ENCODE data around the gene ZNF689. TPM values are rescaled to one million over a fixed set of nuclear protein-coding genes. Genes with fewer than 3 reads are reported as not detected.

The ZNF689 gene
- total and polyA plus RNA-seq, 2 of the 13 experiments (the other 11 are each of a cell fraction or from before 2014, with no cell fraction given): 9.7 to 19.5 TPM

DNA sequence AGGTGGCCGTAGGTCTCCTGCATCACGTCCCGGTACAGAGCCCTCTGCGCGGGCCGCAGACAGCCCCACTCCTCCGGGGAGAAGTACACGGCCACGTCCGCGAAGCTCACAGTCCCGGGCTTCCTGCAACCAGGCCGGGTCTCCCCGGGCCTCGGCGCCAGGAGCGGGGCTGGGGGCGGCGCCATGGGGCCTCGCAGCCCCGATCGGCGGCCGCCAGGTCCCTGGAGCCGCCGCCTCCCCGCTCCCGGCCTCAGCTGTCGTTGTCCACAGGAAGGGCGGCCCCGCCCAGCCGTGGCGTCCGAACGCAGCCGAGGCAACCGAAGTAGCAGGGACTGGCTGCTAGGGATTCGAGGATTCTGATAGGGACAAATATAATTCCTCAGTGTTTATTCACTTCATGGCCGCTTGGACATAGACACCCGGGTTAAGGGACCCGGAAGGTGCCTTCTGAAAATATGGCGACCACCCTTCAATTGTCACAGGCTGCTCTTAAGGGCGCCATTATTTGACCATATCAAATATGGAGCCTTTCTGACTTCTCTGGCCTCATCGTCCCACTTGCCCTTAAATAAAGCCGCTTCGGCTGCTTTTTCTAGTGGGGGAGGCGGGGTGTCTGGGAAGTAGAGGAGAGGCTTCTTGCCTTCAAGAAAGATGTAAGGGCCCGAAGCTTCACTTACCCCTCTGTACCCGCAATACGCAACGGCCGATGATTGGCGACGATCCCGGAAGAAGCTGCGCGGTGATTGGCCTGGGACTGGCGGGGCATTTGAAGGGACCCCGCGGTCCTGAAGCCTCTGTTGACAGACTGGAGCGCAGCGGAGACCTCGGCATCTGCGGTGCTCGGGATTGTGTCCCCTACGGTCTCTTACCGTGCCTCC, 38.5 kb downstream of the ZNF689 start, which contains the start of gene ZNF688 (continued):
- TF ChIP-seq, protein P1, sequence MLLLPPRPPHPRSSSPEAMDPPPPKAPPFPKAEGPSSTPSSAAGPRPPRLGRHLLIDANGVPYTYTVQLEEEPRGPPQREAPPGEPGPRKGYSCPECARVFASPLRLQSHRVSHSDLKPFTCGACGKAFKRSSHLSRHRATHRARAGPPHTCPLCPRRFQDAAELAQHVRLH (CRISPR knock-in tag; IDR thresholded peaks at IDR 0.05; ENCODE audit: borderline replicate concordance, low read depth): peak; percentile 24; the same call in 1 of the 2 replicates
- TF ChIP-seq NR2F2 (IDR thresholded peaks at IDR 0.05; ENCODE audit: borderline replicate concordance, low read depth) (no peak), HNRNPLL (IDR thresholded peaks at IDR 0.05; ENCODE audit: low read depth, low read length, poor library complexity, severe bottlenecking) (peak; percentile 61), PPARG (CRISPR knock-in tag; conservative IDR thresholded peaks at IDR 0.05) (no peak; the same call in 1 of the 2 replicates), ZBTB42 (CRISPR knock-in tag; IDR thresholded peaks at IDR 0.05) (no peak; the same call in 1 of the 2 replicates), ZNF264 (CRISPR knock-in tag; IDR thresholded peaks at IDR 0.05) (peak; percentile 60; the same call in 1 of the 2 replicates), ZNF552 (CRISPR knock-in tag; IDR thresholded peaks at IDR 0.05; ENCODE audit: borderline replicate concordance) (no peak), ZFP36 (IDR thresholded peaks at IDR 0.05; ENCODE audit: borderline replicate concordance, low read depth, low read length, partially characterized antibody) (no peak), ZBTB7B (CRISPR knock-in tag; IDR thresholded peaks at IDR 0.05) (peak; percentile 42; the same call in 1 of the 2 replicates), ZNF263 (CRISPR knock-in tag; IDR thresholded peaks at IDR 0.05) (0 out of 2 replicates have a peak, but pooled peaks have one; percentile 41), ZNF337 (CRISPR knock-in tag; IDR thresholded peaks at IDR 0.05; ENCODE audit: borderline replicate concordance, low read depth) (no peak), MED1 (CRISPR knock-in tag; IDR thresholded peaks at IDR 0.05) (peak; percentile 49), ZFP37 (CRISPR knock-in tag; IDR thresholded peaks at IDR 0.05; ENCODE audit: borderline replicate concordance) (no peak; the same call in 1 of the 2 replicates)
- TF ChIP-seq, protein P2, sequence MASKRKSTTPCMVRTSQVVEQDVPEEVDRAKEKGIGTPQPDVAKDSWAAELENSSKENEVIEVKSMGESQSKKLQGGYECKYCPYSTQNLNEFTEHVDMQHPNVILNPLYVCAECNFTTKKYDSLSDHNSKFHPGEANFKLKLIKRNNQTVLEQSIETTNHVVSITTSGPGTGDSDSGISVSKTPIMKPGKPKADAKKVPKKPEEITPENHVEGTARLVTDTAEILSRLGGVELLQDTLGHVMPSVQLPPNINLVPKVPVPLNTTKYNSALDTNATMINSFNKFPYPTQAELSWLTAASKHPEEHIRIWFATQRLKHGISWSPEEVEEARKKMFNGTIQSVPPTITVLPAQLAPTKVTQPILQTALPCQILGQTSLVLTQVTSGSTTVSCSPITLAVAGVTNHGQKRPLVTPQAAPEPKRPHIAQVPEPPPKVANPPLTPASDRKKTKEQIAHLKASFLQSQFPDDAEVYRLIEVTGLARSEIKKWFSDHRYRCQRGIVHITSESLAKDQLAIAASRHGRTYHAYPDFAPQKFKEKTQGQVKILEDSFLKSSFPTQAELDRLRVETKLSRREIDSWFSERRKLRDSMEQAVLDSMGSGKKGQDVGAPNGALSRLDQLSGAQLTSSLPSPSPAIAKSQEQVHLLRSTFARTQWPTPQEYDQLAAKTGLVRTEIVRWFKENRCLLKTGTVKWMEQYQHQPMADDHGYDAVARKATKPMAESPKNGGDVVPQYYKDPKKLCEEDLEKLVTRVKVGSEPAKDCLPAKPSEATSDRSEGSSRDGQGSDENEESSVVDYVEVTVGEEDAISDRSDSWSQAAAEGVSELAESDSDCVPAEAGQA (IDR thresholded peaks at IDR 0.05; ENCODE audit: low read depth): peak; percentile 63; the same call in 1 of the 2 replicates
- TF ChIP-seq, protein P2 (CRISPR knock-in tag; IDR thresholded peaks at IDR 0.05; ENCODE audit: borderline replicate concordance): no peak
- TF ChIP-seq, protein P3, sequence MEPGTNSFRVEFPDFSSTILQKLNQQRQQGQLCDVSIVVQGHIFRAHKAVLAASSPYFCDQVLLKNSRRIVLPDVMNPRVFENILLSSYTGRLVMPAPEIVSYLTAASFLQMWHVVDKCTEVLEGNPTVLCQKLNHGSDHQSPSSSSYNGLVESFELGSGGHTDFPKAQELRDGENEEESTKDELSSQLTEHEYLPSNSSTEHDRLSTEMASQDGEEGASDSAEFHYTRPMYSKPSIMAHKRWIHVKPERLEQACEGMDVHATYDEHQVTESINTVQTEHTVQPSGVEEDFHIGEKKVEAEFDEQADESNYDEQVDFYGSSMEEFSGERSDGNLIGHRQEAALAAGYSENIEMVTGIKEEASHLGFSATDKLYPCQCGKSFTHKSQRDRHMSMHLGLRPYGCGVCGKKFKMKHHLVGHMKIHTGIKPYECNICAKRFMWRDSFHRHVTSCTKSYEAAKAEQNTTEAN (CRISPR knock-in tag; conservative IDR thresholded peaks at IDR 0.05): 0 out of 2 replicates have a peak, but pooled peaks have one; percentile 21
- TF ChIP-seq, protein P4, sequence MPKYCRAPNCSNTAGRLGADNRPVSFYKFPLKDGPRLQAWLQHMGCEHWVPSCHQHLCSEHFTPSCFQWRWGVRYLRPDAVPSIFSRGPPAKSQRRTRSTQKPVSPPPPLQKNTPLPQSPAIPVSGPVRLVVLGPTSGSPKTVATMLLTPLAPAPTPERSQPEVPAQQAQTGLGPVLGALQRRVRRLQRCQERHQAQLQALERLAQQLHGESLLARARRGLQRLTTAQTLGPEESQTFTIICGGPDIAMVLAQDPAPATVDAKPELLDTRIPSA (CRISPR knock-in tag; IDR thresholded peaks at IDR 0.05; ENCODE audit: borderline replicate concordance): no peak
- TF ChIP-seq, protein P5, sequence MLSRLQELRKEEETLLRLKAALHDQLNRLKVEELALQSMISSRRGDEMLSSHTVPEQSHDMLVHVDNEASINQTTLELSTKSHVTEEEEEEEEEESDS (CRISPR knock-in tag; IDR thresholded peaks at IDR 0.05; ENCODE audit: borderline replicate concordance): no peak

Data from HepG2 (cell line).